Spinal cord (tissue), 10 donors: ENCODE measurements around the gene HDAC4. TPM values are rescaled to one million over a fixed set of nuclear protein-coding genes. Genes with fewer than 3 reads are reported as not detected.

ENCODE experiments used
- DNase-seq, 6 donors: peaks; one replicate each; pipeline versions ENCODE4 v3.0.0 to v3.0.0-alpha.2; 2013 to 2015; ENCODE audit warnings: low spot score in 6 of 6, low read depth in 4 of 6
- H3K27ac ChIP-seq: one replicate; pipeline ENCODE4 v1.5.1; 2013; ENCODE audit warnings: low read depth, low read length, control low read depth
- H3K27me3 ChIP-seq: one replicate; pipeline ENCODE4 v1.6.1; 2013; ENCODE audit warnings: low read length; ENCODE audit not compliant: control insufficient read depth, insufficient read depth
- H3K36me3 ChIP-seq: one replicate; pipeline ENCODE4 v1.6.1; 2013; ENCODE audit warnings: low read length; ENCODE audit not compliant: control insufficient read depth, insufficient read depth
- H3K4me1 ChIP-seq: one replicate; pipeline ENCODE4 v1.6.1; 2013; ENCODE audit warnings: low read length; ENCODE audit not compliant: control insufficient read depth, insufficient read depth
- H3K4me3 ChIP-seq: one replicate; pipeline ENCODE4 v1.5.1; 2013; ENCODE audit warnings: low read depth, low read length, control low read depth
- H3K9me3 ChIP-seq: one replicate; pipeline ENCODE4 v1.6.1; 2013; ENCODE audit warnings: low read length; ENCODE audit not compliant: control insufficient read depth, insufficient read depth
- WGBS: methylation state at CpG from one replicate; pipeline ENCODE4 v1.1.5; 2013; ENCODE audit warnings: missing lambda C conversion rate; ENCODE audit not compliant: insufficient coverage; 5-methylcytosine and 5-hydroxymethylcytosine counted together
- polyA plus RNA-seq, 2 donors: library from polyadenylated mRNA; unstranded; fragments of 120-200 nt; gene quantifications; one replicate each; pipeline ENCODE4 v1.2.1, GENCODE V29; 2013; ENCODE audit not compliant: insufficient read length in 2 of 2
- total RNA-seq, 2 donors: library from RNA; depleted of rRNA in 1 of 2; stranded (reverse); fragments of 120-200 nt in 1 of 2; fragments of >200 nt in 1 of 2; gene quantifications; one replicate each; pipeline versions ENCODE4 v1.2.3 to v1.2.4, GENCODE V29; 2013 to 2014
- donor health status: healthy.

Gene HDAC4
- total and polyA plus RNA-seq, 4 donors = 20.7 to 35.3 (median 25.4) TPM

GRCh38 chr2:239392688-239393387 lies 8.0 kb downstream of the HDAC4 start:
- H3K4me3 ChIP-seq = no peak overlapping the region
- H3K4me1 ChIP-seq = peaks cover 53% of the 10 kb centered on the region
- H3K36me3 ChIP-seq = peaks cover 34% of the 10 kb centered on the region
- no peaks in the 10 kb centered on the region for H3K9me3 ChIP-seq
- no peak for DNase-seq
- no peaks in the 10 kb centered on the region for H3K27me3 ChIP-seq
- H3K27ac ChIP-seq = no peak overlapping the region
- WGBS = 93% methylated on average over 9 of the region's 14 CpGs

- Histone ChIP-seq H3K4me1 (peaks cover 45% of the 10 kb centered on the region), H3K27ac (no peak overlapping the region), H3K36me3 (peaks cover 41% of the 10 kb centered on the region), H3K9me3 (no peaks in the 10 kb centered on the region), H3K4me3 (no peak overlapping the region), H3K27me3 (no peaks in the 10 kb centered on the region)
- DNase-seq = no peak
- 90% methylated on average over 12 of the region's 12 CpGs for WGBS
Observed at GRCh38 chr2:239392072-239392357, 8.8 kb downstream of the HDAC4 start.

- H3K4me1 ChIP-seq = peaks cover 42% of the 10 kb centered on the region
Observed at GRCh38 chr2:239391286-239392071, 9.3 kb downstream of the HDAC4 start.

GRCh38 chr2:239390546-239391285 lies 10.1 kb downstream of the HDAC4 start:
- H3K4me1 ChIP-seq = peaks cover 48% of the 10 kb centered on the region
- 90% methylated on average over 26 of the region's 26 CpGs for WGBS
- H3K27me3 ChIP-seq = no peaks in the 10 kb centered on the region
- no peak overlapping the region for H3K27ac ChIP-seq
- DNase-seq = no peak
- H3K9me3 ChIP-seq = no peaks in the 10 kb centered on the region
- no peak overlapping the region for H3K4me3 ChIP-seq
- peaks cover 52% of the 10 kb centered on the region for H3K36me3 ChIP-seq

More at GRCh38 chr2:239391286-239392071, 9.3 kb downstream of the HDAC4 start:
- H3K36me3 ChIP-seq = peaks cover 44% of the 10 kb centered on the region
- 70% methylated on average over 12 of the region's 24 CpGs for WGBS
- no peak overlapping the region for H3K27ac ChIP-seq
- DNase-seq = no peak
- H3K4me3 ChIP-seq = no peak overlapping the region
- H3K27me3 ChIP-seq = no peaks in the 10 kb centered on the region
- H3K9me3 ChIP-seq = no peaks in the 10 kb centered on the region

- Histone ChIP-seq H3K27ac (no peak overlapping the region), H3K27me3 (no peaks in the 10 kb centered on the region), H3K9me3 (no peaks in the 10 kb centered on the region), H3K36me3 (peaks cover 62% of the 10 kb centered on the region), H3K4me1 (peaks cover 56% of the 10 kb centered on the region), H3K4me3 (no peak overlapping the region)
- 93% methylated on average over 23 of the region's 23 CpGs for WGBS
- no peak for DNase-seq
Observed at GRCh38 chr2:239389414-239390329, 11.1 kb downstream of the HDAC4 start.

GRCh38 chr2:239388236-239389151 lies 12.3 kb downstream of the HDAC4 start:
- peaks cover 67% of the 10 kb centered on the region for H3K36me3 ChIP-seq
- DNase-seq = no peak
- H3K4me3 ChIP-seq = no peak overlapping the region
- no peaks in the 10 kb centered on the region for H3K9me3 ChIP-seq
- H3K27me3 ChIP-seq = no peaks in the 10 kb centered on the region
- no peak overlapping the region for H3K27ac ChIP-seq
- 94% methylated on average over 15 of the region's 20 CpGs for WGBS
- peaks cover 52% of the 10 kb centered on the region for H3K4me1 ChIP-seq

GRCh38 chr2:239387811-239388210 lies 13.0 kb downstream of the HDAC4 start:
- 90% methylated on average over 16 of the region's 17 CpGs for WGBS
- Histone ChIP-seq H3K9me3 (no peaks in the 10 kb centered on the region), H3K36me3 (peaks cover 72% of the 10 kb centered on the region), H3K27me3 (no peaks in the 10 kb centered on the region), H3K4me1 (peaks cover 52% of the 10 kb centered on the region), H3K4me3 (no peak overlapping the region), H3K27ac (no peak overlapping the region)
- no peak for DNase-seq

GRCh38 chr2:239386872-239387445 lies 13.9 kb downstream of the HDAC4 start:
- Histone ChIP-seq H3K27me3 (no peaks in the 10 kb centered on the region), H3K4me1 (peaks cover 51% of the 10 kb centered on the region), H3K27ac (no peak overlapping the region), H3K36me3 (peaks cover 68% of the 10 kb centered on the region), H3K9me3 (no peaks in the 10 kb centered on the region), H3K4me3 (no peak overlapping the region)
- no peak for DNase-seq
- WGBS = 94% methylated on average over 18 of the region's 22 CpGs
